ENCODE results near the gene RNF157. TPM values are rescaled to one million over a fixed set of nuclear protein-coding genes. Genes with fewer than 3 reads are reported as not detected.
A peak's percentile ranks its signal among the peaks of the same experiment; 100 is the strongest.

Gene RNF157
- total RNA-seq, 1 experiment from 2014 or later = 5.5 TPM

DNA sequence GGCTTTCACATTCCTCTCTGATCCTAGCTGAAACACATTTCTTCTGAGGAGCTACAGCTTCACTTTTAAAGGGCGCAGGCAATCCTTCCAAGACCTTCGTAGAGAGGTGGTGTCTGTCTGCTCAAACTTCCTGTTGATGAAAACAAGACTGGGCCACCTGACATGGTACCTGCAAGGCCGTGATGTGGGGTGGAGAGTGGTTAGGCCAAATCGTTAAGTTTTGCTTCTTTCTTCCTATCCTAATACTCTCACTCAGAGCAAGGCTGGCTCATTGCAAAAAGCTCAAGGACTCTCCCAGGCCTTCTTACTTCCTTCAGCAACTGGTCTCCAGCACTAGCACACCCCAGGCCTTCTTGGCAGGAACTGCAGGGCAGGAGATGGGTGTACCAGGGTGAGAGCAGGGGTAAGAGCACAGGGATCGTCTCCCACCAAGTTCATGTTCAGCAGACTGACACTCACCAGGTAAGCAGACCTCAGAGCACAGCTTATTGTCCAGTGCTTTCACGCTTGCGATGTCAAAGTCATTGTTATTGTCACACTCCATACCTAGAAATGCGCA is 88.3 kb downstream of the RNF157 start:
- in situ Hi-C loops (cut with HindIII; ENCODE audit: low sequenced_read_pairs) = no loop called here

GRCh38 chr17:76150712-76151622 is 89.3 kb downstream of the RNF157 start:
- DNase-seq (ENCODE audit: low spot score) = no peak
- in situ Hi-C loops (cut with HindIII; ENCODE audit: low sequenced_read_pairs) = no loop called here

More for the DNA sequence above, 88.3 kb downstream of the RNF157 start:
- DNase-seq (ENCODE audit: low spot score) = no peak

- DNase-seq (ENCODE audit: low spot score) = no peak
- in situ Hi-C loops (cut with HindIII; ENCODE audit: low sequenced_read_pairs) = no loop called here
Observed at GRCh38 chr17:76149214-76149613, 91.1 kb downstream of the RNF157 start.

DNA sequence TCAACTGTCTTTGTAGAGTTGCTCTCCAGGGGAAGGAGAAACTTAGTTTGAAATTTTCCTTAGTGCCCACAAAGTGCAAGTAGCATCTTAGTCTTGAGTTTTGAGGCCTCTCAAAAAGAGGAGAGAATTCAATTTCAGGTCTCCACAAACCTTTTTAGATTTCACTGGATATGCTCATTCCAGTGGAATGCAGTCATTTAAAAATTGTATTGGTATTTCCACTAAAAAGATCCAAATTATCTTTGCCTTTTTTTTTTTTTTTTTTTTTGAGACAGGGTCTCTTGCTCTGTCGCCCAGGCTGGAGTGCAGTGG is 92.3 kb downstream of the RNF157 start:
- in situ Hi-C loops (cut with HindIII; ENCODE audit: low sequenced_read_pairs) = no loop called here
- no peak for DNase-seq (ENCODE audit: low spot score)

DNA sequence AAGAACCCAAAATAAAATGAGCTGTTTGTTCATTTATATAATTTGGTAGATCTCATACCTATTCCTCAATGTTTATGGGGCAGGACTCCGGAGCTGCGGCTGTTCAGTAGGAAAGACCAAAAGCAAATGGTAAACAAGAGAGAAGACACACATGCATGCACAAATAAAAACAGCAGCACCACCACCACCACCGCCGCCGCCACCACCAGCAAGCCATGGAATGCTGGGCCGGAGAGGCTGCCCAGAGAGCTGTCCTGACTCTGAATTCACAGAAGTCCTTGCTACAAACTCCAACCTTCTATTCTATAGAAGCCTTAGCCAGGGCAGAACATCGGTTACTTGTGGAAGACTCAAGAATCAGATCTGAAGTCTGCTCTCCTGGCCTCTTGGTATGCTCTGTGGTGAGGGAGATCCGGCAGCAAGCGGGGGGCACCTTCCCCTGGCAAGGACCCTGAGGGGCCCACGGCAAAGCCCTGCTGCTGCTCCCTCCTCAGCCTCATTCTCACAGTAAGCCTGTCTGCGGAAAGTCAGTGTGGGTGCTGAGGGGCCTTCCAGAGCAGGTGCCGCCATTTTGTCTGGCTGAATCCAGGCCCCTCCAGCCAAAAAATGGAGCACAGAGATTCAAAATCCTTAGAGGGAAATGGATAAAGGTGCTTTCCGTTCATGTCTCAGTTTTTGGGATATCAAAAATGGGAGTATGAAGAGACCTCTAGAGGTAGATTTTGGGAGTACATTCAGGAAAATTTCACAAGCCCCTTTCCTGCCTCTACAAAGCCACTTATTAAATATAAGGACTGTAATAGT is 92.9 kb downstream of the RNF157 start:
- in situ Hi-C loops (cut with HindIII; ENCODE audit: low sequenced_read_pairs) = no loop called here
- DNase-seq (ENCODE audit: low spot score) = peak; percentile 65

GRCh38 chr17:76146053-76146851 is 94.0 kb downstream of the RNF157 start:
- in situ Hi-C loops (cut with HindIII; ENCODE audit: low sequenced_read_pairs) = no loop called here
- no peak for DNase-seq (ENCODE audit: low spot score)

- in situ Hi-C loops (cut with HindIII; ENCODE audit: low sequenced_read_pairs) = no loop called here
- peak; percentile 32 for DNase-seq (ENCODE audit: low spot score)
Observed at GRCh38 chr17:76145231-76146052, 94.9 kb downstream of the RNF157 start.

DNA sequence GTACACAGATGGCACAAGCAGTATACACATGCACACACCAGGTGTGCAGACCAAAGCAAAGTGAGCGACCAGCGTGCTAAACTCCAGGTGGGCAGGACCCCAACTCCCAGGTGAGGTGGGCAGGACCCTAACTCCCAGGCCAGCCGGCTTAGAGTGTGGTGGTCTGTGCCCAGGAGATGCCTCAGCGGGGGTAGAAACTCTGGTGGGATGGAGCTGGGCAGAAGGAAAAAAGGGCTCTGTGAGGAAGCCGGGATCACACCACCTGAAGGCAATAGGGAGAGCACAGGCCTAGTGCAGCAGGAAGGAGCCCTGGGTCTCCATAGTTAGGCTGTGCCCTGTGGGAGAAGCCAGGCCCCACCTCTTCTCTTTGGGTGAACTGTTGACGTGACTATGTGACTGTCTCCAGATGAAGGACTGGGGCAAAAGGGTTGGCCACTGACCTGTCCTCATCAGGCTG is 97.7 kb downstream of the RNF157 start:
- in situ Hi-C loops (cut with HindIII; ENCODE audit: low sequenced_read_pairs) = no loop called here
- no peak for DNase-seq (ENCODE audit: low spot score)

DNA sequence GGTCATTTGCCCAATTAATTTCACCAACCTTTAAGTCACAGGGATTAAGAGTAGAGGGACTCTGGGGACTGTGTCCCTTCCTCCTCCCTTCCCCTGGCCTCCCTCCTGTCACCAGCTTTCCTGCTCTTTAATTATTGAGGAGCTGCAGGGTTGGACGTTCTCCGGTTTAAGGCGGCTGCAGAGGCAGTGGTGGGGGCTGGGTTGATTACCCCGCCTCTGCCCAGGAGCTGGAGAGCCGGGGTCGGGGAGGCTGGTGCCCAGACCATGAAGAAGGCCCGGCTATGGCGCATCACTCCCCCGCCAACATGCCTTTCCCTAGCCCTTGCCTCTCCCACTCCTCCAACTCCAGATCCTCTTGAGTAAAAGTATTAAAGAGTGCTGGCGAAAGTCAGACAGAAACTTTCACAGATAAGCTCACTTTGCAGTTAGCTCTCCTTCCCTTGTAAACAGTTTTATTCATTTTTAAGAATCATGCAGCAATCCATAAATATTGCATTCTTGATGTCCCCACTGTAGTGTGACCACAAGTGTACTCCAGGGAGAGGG is 98.2 kb downstream of the RNF157 start:
- DNase-seq (ENCODE audit: low spot score) = no peak
- in situ Hi-C loops (cut with HindIII; ENCODE audit: low sequenced_read_pairs) = no loop called here

DNA sequence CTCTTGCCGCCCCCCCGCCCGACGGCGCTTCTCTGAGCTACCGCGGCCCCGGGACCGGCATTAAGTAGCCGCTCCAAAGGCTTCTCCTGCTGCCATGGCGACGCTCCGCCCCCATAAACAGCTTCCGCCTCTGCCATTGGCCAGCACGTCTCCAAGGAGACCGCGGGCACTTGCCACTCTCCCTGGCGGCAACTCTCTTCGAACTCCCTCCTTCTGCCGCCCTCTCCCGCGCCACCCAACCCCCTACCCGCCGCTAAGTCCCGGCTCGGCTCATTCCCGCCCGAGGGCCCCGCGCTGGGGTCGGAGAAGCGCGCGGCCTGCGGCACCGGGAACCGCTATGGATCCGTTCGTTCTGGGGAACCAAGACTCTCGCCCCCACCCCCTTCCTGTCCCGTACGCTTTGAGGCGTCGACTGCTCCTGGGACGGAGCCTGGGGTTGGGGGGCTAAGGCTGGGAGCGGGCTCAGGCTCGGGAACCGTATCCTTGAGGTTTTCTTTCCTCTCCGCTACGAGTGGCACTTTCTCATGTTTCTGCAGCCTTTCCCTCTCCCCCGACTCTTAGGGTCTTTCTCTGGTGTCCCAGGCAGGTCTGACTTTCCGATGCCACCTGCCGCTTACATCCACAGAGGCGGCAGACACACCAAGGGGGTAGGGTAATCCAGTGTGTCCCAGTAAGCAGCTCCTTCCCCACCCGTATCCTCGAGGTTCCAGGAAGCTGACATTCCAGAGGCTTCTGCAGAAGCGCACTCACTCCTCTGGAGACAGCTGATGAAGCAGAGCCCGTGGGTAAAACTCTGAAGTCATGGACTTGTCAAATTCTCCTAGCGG is 98.9 kb downstream of the RNF157 start, which contains the start of gene FOXJ1:
FOXJ1 (minus strand) TSS at position 34 of the 827 bp plus-strand sequence. CDS start 850 bp downstream, outside the sequence.
- peak; percentile 89 for DNase-seq (ENCODE audit: low spot score)
- in situ Hi-C loops (cut with HindIII; ENCODE audit: low sequenced_read_pairs) = no loop called here

DNA sequence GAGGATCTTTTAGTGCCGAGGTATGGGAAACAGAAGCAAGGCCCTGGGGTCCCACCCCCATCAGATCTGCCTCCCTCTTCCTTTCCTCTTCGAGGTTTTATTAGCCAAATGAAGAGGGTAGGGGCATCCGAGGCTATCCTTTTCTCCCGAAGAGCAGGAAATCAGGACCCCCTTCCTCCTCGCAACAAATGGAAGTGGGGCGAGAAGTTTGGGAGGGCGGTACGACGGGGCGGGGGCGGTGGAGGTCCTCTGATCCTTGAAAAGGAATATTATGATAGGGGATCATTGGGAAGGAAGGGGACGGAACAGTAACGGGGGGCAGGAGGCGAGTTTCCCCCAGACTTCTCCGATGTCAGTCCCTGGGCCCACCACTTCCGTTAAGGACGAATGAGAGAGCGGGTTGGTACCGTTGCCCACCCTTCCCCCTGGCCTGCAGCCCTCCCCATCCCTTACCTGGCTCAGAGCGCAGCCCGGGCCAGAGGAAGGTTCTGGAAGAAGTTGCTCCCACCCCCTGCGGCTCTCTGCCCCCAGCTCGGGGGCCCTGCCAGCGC is 99.6 kb downstream of the RNF157 start:
- in situ Hi-C loops (cut with HindIII; ENCODE audit: low sequenced_read_pairs) = no loop called here
- DNase-seq (ENCODE audit: low spot score) = no peak

DNA sequence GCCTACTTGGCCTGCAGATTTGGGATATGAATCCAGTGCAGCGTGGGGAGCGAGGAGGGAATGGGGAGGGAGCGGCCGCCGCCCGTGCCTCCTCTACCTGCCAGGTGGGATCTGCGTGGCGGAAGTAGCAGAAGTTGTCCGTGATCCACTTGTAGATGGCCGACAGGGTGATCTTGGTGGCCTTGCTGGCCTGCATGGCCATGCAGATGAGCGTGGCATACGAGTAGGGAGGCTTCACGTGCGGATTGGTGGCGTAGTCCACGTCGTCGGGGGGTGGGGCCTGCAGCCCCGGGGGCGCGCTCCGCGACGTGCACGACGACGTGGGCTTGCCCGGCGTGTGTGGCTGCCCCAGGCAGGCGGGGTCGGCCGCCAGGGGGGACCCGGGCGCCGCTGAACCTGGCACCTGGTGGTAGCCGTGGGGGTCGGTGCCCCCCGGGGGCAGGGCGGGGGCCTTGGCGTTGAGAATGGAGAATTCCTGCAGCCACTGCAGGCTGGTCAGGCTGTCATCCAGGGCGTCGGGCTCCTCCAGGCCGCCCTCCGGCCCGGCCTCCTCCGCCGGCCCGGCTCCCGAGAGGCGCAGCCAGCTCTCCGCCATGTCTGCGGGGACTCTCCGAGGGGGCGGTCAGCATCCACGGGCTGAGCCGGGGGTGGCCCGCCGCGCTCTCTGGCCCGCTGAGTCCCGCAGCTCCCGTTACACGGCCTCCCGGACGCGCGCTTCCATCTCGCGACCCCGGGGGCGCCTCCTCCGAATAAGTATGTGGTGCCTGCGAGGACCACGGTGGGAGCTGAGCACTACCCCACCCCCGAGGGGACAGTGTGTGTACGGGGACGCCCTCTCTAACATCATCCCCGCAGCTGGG is 100.3 kb downstream of the RNF157 start:
- DNase-seq (ENCODE audit: low spot score) = no peak
- in situ Hi-C loops (cut with HindIII; ENCODE audit: low sequenced_read_pairs) = no loop called here

GRCh38 chr17:76138896-76139752 is 101.2 kb downstream of the RNF157 start:
- in situ Hi-C loops (cut with HindIII; ENCODE audit: low sequenced_read_pairs) = no loop called here
- DNase-seq (ENCODE audit: low spot score) = no peak

DNA sequence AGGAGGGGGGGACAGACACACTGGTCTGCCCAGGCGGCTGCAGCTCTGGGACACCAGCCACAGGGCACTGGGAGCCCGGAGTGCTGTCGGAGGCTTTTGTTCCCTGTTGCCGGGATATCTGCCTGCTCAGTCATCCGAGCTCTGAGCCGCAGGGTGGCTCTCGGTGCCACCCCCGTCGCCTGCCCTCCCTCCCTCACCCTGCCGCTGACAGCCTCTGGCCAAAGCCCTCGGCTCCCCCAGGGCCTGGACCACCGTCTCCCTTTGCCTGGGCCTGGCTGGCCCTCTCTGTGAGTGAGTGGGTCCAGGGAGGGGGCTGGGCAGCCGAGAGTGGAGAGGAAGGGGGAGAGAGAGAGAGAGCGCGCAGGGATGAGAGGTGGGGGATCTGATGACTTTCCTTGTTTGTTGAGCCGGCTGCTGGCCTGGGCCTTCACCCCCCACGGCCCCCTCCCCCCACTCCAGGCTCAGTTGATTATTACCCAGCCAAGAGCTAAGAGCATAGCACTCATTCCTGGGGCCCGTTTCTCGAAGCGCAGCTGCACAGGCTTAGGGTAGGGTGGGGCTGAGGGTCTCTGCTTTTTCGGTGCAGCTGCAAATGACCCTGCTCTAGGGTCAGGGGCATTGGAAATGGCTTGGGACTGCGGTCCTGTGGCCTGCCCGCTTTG is 101.9 kb downstream of the RNF157 start:
- in situ Hi-C loops (cut with HindIII; ENCODE audit: low sequenced_read_pairs) = no loop called here
- peak; percentile 26 for DNase-seq (ENCODE audit: low spot score)
